SKM-1 treated with dmso at 0.1 percent for 144 hours (cell line): ENCODE data around the gene ABR.
"Not testable (repeated sequence)": the region's sequence is repeated elsewhere in the genome, so short reads cannot be mapped to it uniquely, and the experiment has no call there.

Experiments
- DNase-seq: peaks from one replicate; lab custom pipeline; 2025; ENCODE audit not compliant: unreplicated experiment; lab: John Stamatoyannopoulos, UW

ABR gene

GRCh38 chr17:1122533-1123392 is 57.0 kb downstream of the ABR start:
- DNase-seq, result no peak

DNA sequence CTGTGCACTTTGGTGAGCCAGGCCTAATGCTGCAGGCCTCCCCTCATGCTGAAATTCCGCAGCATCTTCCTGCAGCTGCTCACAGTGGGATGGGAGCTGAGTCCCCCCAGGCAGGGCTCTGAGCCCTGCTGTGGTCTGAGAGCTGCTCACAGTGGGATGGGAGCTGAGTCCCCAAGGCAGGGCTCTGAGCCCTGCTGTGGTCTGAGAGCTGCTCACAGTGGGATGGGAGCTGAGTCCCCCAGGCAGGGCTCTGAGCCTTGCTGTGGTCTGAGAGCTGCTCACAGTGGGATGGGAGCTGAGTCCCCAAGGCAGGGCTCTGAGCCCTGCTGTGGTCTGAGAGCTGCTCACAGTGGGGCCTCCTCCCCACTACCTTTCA is 58.4 kb downstream of the ABR start:
- not testable (repeated sequence) for DNase-seq

- DNase-seq, result no peak
Measured at GRCh38 chr17:1120596-1121441, 59.0 kb downstream of the ABR start.

DNA sequence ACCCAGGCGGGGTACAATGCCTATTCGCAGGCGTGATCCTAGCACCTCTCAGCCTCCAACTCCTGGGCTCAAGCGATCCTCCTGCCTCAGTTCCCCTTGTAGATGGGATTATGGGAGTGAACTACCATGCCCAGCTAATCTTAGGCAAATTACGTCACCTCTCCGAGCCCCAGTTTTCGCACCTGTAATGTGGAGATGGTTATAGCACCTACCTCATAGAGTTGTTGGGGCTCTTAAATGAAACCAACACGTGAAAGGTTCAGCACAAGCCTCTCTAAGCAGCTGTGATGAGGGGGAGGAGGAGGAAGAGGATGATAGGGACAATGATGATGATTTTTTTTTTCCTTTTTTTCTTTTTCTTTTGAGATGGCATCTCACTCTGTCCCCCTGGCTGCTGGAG is 59.9 kb downstream of the ABR start:
- DNase-seq, result no peak

DNA sequence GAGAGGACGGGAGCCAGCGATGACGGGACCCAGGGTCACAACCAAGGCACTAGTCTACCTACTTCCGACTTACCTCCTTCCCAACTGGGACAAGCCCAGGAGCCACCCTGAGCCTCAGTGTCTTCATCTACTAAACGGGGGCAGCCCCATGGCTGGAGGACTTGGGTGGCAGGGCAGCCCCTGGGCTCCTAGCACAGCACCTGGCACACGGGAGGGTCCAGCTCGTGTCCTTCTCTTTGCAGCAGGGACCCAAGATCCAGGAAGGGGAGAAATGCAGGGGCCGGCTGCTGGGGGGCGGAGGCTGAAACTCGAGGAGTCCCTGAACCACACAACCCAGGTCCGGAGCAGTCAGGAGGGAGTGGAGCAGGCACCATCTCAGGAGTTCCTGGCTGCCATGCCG is 63.2 kb downstream of the ABR start:
- DNase-seq, result no peak

GRCh38 chr17:1112875-1113274 is 66.9 kb downstream of the ABR start:
- DNase-seq, result no peak

DNA sequence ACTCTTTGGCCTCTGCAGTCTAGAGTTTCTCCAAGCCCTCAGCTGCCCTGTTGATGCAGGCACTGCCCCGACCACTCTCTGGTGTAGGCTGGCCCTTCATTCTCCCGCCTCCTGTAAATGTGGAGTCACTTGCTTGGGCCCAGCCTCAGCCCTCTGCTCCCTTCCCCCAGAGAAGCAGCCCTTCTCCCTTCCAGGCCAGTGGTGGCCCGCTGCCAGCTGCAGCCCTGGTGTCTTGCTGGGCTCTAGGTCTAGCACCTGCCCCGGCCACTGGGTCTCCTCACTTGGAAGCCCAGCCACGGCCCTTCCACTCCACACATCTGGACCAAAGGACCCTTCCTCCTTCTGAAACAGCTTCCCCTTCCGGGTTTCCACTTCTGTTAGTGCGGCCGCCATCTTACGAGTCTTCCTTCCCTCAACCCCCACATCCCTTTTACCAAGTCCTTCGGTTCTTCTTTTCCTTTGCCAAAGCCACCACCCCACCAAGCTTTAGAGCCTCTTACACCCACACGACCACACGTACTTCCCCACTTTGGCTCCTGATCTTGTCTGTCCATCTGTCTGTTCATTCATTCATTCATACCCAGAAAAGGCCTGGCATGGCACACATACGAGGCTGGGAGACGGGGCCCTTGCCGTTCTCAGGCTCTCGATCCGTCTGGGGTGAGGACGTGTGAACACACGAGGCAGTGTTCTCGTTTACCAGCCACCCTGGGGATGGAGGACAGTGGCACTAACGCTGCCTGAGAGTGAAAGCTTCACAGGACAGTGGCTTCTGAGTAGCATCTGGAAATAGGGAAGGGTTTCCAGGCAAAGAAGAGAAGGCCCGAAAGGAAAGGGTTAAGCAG is 68.0 kb downstream of the ABR start:
- no peak for DNase-seq

GRCh38 chr17:1110862-1111598 is 68.8 kb downstream of the ABR start:
- no peak for DNase-seq

GRCh38 chr17:1110541-1110861 is 69.3 kb downstream of the ABR start:
- no peak for DNase-seq

- DNase-seq, result no peak
Measured at GRCh38 chr17:1109606-1110540, 69.9 kb downstream of the ABR start.

DNA sequence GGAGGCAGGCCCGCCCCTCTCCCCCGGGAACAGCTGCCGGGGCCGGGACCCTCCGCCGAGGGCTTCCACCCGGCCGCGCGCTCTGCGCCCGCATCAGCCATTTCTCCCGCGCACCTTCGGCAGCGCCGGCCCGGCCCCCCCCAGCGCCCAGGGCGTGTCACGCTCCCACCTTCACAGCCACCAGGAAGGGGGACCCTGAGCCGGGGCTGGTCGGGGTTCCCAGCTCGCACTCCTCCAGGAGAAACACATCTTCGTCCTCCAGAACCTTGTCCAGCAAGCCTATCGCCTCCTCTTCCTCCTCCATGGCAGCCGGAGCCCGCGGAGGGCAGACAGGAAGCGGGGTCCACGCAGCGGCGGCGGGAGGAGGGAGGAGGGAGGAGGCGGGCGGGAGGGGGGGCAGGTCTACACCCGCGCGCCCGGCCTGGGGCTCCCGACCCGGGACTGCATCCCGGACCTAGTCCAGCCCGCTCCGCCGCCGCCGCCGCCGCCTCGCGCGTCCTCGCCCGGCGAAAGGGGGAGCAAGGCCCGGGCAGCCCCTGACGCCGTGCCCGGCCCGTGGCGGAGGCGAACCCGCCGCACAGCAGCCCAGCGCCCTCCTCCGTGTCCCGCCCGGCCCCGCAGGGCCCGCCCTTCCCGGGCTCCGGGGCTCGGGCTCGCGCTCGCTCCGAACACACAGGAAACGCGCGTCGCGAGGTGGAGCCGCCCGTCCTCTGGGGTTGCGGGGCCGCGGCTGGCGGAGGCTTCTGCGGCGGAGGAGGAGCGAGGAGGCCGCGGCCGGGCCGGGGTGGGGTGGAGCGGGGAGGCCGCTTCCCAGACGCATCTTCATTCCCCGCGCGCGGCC is 70.8 kb downstream of the ABR start:
- DNase-seq, result no peak

DNA sequence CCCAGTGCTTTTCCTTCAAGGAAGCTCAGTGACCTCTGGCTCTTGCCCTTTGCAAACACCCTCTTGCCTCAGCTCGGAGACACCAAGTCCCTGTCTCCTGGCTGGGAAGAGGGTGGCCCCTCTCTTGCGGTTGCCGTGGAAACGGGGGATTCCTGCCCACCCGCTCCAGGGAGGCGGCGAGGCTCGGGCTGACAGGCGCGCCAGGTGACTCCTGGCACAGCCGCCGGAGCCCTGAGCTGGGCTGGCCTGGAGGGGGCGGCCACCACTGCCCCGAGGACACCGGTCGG is 71.4 kb downstream of the ABR start:
- DNase-seq, result no peak

GRCh38 chr17:1107777-1108477 is 71.9 kb downstream of the ABR start:
- DNase-seq, result no peak

GRCh38 chr17:1107083-1107776 is 72.6 kb downstream of the ABR start:
- no peak for DNase-seq

- DNase-seq, result no peak
Measured at GRCh38 chr17:1104222-1104621, 75.6 kb downstream of the ABR start.

DNA sequence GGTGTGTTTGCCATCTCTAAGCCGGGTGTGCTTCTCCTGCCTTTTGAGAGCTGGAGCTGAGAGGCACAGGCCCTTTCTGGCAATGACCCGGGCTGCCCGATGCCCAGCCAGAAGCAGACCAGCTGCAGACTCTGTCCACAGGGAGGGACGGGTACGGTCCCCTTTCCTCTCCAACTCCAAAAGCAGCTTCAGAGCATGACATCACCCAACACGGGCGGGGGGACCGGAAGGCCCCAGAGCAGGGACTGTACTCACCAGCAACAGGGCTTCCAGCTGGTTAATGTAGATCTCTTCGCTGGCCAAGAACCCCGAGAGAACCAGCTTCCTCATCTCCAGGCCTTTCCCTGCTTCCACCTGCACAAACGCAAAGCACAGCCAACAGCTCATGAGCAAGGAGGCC is 79.4 kb downstream of the ABR start:
- DNase-seq, result no peak

- DNase-seq, result no peak
Measured at GRCh38 chr17:1099242-1099641, 80.5 kb downstream of the ABR start.
